Thyroid gland (tissue), 4 donors: ENCODE measurements around the gene TMIGD3.

Experiments
- CTCF ChIP-seq, 6 experiments: fragments of 200-600 bp in 3 of 6; fragments of 450-650 bp in 3 of 6; sonication (generic) in 3 of 6; IDR thresholded peaks; one replicate each; pipeline ENCODE4 v1.5.1; 2016 to 2019; ENCODE audit warnings: antibody characterized with exemption in 6 of 6, mild to moderate bottlenecking in 2 of 6, inconsistent platforms in 1 of 6, moderate library complexity in 1 of 6
- POLR2A ChIP-seq, 2 donors: fragments of 450-650 bp; IDR thresholded peaks; one replicate each; pipeline ENCODE4 v1.6.1; 2017; ENCODE audit warnings: antibody characterized with exemption in 2 of 2, mild to moderate bottlenecking in 2 of 2, moderate library complexity in 1 of 2

- TF ChIP-seq CTCF (IDR thresholded peaks at IDR 0.05) (no peak), POLR2A (IDR thresholded peaks at IDR 0.05) (no peak)
Measured at GRCh38 chr1:111486431-111486830, 17.0 kb downstream of the TMIGD3 start.
